Smooth muscle cell (in vitro differentiated cells): ENCODE results near the gene CDT1. TPM values are rescaled to one million over a fixed set of nuclear protein-coding genes. Genes with fewer than 3 reads are reported as not detected.
A peak's percentile ranks its signal among the peaks of the same experiment; 100 is the strongest.

Experiments used
- DNase-seq: peaks from one replicate; lab custom pipeline; 2025; ENCODE audit not compliant: unreplicated experiment; lab: John Stamatoyannopoulos, UW
- H2AFZ ChIP-seq: fragments of 200-600 bp; sonication (generic); 2 replicates; pipeline ENCODE4 v1.6.0; 2016; ENCODE audit warnings: antibody characterized with exemption, low read depth, mild to moderate bottlenecking
- H3F3A ChIP-seq: fragments of 200-600 bp; sonication (generic); 2 replicates; pipeline ENCODE4 v1.6.0; 2017; ENCODE audit warnings: antibody characterized with exemption, low read depth
- H3K27ac ChIP-seq: fragments of 200-600 bp; sonication (generic); 2 replicates; pipeline ENCODE4 v1.5.1; 2016; ENCODE audit warnings: low read depth, mild to moderate bottlenecking
- H3K27me3 ChIP-seq: fragments of 200-600 bp; sonication (generic); 2 replicates; pipeline ENCODE4 v1.6.1; 2016; ENCODE audit warnings: low read depth, mild to moderate bottlenecking
- H3K36me3 ChIP-seq: fragments of 200-600 bp; sonication (generic); 2 replicates; pipeline ENCODE4 v1.5.1; 2016; ENCODE audit warnings: low read depth
- H3K4me1 ChIP-seq: fragments of 200-600 bp; sonication (generic); 2 replicates; pipeline ENCODE4 v1.5.1; 2016; ENCODE audit warnings: low read depth
- H3K4me2 ChIP-seq: fragments of 200-600 bp; sonication (generic); 2 replicates; pipeline ENCODE4 v1.6.0; 2016; ENCODE audit warnings: mild to moderate bottlenecking
- H3K4me3 ChIP-seq: fragments of 200-600 bp; sonication (generic); 2 replicates; pipeline ENCODE4 v1.5.1; 2016; ENCODE audit warnings: mild to moderate bottlenecking
- H3K79me2 ChIP-seq: fragments of 200-600 bp; sonication (generic); 2 replicates; pipeline ENCODE4 v1.6.0; 2016; ENCODE audit warnings: low read depth, mild to moderate bottlenecking
- H3K9ac ChIP-seq: fragments of 200-600 bp; sonication (generic); 2 replicates; pipeline ENCODE4 v1.6.0; 2016; ENCODE audit warnings: low read depth
- H3K9me3 ChIP-seq: fragments of 200-600 bp; sonication (generic); replicated peaks from 2 replicates; pipeline ENCODE4 v1.5.1; 2016; ENCODE audit warnings: low read depth
- H4K20me1 ChIP-seq: fragments of 200-600 bp; sonication (generic); 2 replicates; pipeline ENCODE4 v1.6.0; 2016; ENCODE audit warnings: low read depth
- WGBS: methylation state at CpG from one replicate; pipeline ENCODE4 v1.1.7; 2016; ENCODE audit warnings: low lambda C conversion rate; 5-methylcytosine and 5-hydroxymethylcytosine counted together
- polyA plus RNA-seq: library from polyadenylated mRNA; unstranded; fragments of >200 nt; fragmentation: Nextera tagmentation; extraction: Ambion mirVana; gene quantifications from 2 replicates; pipeline ENCODE4 v1.2.1, GENCODE V29; 2016
- total RNA-seq: library from RNA; depleted of rRNA; stranded (reverse); fragments of >200 nt; gene quantifications from 2 replicates; pipeline ENCODE4 v1.2.3, GENCODE V29; 2014
- TF ChIP-seq, protein P1 (sequence below): fragments of 200-600 bp; sonication (generic); IDR thresholded peaks from 2 replicates; pipeline ENCODE4 v1.5.1; 2017; ENCODE audit warnings: borderline replicate concordance, mild to moderate bottlenecking, antibody characterized with exemption; ENCODE audit not compliant: insufficient read depth, poor library complexity, severe bottlenecking

Gene CDT1
- total and polyA plus RNA-seq, 2 experiments from 2014 or later, result 5.3 to 13.3 TPM

GRCh38 chr16:88761143-88761534 is 42.5 kb upstream of the CDT1 start:
- no peak for DNase-seq
- 98% methylated on average over 10 of the region's 11 CpGs for WGBS

GRCh38 chr16:88761830-88762229 is 41.8 kb upstream of the CDT1 start:
- Histone ChIP-seq H3K79me2 (peaks cover 77% of the 10 kb centered on the region), H3K9ac (no peak overlapping the region), H3K4me3 (no peak overlapping the region), H4K20me1 (peaks cover 98% of the 10 kb centered on the region), H3K27ac (no peak overlapping the region), H3K4me1 (peaks cover 13% of the 10 kb centered on the region), H3K4me2 (no peak overlapping the region), H3K9me3 (no peaks in the 10 kb centered on the region), H3K36me3 (no peaks in the 10 kb centered on the region), H3F3A (no peaks in the 10 kb centered on the region), H2AFZ (no peak overlapping the region), H3K27me3 (no peaks in the 10 kb centered on the region)
- 94% methylated on average over 8 of the region's 10 CpGs for WGBS
- TF ChIP-seq, protein P1, sequence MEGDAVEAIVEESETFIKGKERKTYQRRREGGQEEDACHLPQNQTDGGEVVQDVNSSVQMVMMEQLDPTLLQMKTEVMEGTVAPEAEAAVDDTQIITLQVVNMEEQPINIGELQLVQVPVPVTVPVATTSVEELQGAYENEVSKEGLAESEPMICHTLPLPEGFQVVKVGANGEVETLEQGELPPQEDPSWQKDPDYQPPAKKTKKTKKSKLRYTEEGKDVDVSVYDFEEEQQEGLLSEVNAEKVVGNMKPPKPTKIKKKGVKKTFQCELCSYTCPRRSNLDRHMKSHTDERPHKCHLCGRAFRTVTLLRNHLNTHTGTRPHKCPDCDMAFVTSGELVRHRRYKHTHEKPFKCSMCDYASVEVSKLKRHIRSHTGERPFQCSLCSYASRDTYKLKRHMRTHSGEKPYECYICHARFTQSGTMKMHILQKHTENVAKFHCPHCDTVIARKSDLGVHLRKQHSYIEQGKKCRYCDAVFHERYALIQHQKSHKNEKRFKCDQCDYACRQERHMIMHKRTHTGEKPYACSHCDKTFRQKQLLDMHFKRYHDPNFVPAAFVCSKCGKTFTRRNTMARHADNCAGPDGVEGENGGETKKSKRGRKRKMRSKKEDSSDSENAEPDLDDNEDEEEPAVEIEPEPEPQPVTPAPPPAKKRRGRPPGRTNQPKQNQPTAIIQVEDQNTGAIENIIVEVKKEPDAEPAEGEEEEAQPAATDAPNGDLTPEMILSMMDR, result no peak
- no peak for DNase-seq

More at GRCh38 chr16:88761143-88761534, 42.5 kb upstream of the CDT1 start:
- Histone ChIP-seq H3K9me3 (no peaks in the 10 kb centered on the region), H3K79me2 (peaks cover 77% of the 10 kb centered on the region), H4K20me1 (peaks cover 98% of the 10 kb centered on the region), H3K27ac (no peak overlapping the region), H3K4me3 (no peak overlapping the region), H3K36me3 (no peaks in the 10 kb centered on the region), H3K27me3 (no peaks in the 10 kb centered on the region), H3K4me2 (no peak overlapping the region), H3K9ac (no peak overlapping the region), H2AFZ (no peak overlapping the region), H3K4me1 (peaks cover 13% of the 10 kb centered on the region), H3F3A (no peaks in the 10 kb centered on the region)
- TF ChIP-seq, protein P1, result no peak

DNA sequence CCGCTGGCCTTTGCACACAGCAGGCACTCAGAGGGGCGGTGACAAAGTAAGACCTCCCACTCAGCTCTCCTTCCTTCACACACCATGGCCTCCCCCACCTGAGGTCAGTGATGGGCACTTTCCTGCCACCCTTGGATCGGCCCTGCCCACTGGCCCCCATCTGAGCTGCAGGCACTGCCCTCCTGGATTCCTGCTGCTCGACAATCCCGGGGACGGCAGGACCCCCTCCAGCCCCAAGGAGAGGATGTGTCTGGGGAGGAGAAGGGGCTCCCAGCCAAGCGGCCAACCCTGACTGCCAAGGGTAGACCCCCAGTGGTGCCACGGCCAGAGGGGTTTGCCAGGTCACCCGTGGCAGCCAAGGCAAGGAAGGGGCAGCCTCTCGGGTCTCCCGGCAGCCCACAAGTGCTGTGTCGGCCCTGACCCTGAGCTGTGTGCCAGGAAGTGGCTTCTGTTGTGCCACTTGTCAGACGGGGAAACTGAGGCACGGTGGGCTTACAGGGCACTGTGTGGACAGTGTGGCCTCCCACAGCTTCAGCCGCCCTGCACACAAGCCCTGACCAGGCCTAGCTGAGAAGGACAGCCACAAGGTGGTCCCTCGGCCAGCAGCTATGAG is 41.2 kb upstream of the CDT1 start:
- DNase-seq, result no peak
- peaks cover 98% of the 10 kb centered on the region for H4K20me1 ChIP-seq
- no peaks in the 10 kb centered on the region for H3K36me3 ChIP-seq
- 88% methylated on average over 15 of the region's 16 CpGs for WGBS
- H3F3A ChIP-seq, result no peaks in the 10 kb centered on the region
- H3K79me2 ChIP-seq, result peaks cover 81% of the 10 kb centered on the region
- H2AFZ ChIP-seq, result no peak overlapping the region
- no peak overlapping the region for H3K27ac ChIP-seq
- no peak overlapping the region for H3K9ac ChIP-seq
- H3K27me3 ChIP-seq, result no peaks in the 10 kb centered on the region
- TF ChIP-seq, protein P1, result no peak
- no peaks in the 10 kb centered on the region for H3K9me3 ChIP-seq
- H3K4me1 ChIP-seq, result peaks cover 14% of the 10 kb centered on the region
- no peak overlapping the region for H3K4me3 ChIP-seq
- no peak overlapping the region for H3K4me2 ChIP-seq

- TF ChIP-seq, protein P1, result no peak
- no peak overlapping the region for H3K9ac ChIP-seq
Measured at GRCh38 chr16:88762941-88763340, 40.6 kb upstream of the CDT1 start.

More at GRCh38 chr16:88762941-88763340, 40.6 kb upstream of the CDT1 start:
- no peaks in the 10 kb centered on the region for H3K9me3 ChIP-seq
- H3K36me3 ChIP-seq, result no peaks in the 10 kb centered on the region
- peaks cover 19% of the 10 kb centered on the region for H3K4me1 ChIP-seq
- H3K27ac ChIP-seq, result peak overlapping the region; percentile 70
- WGBS, result 93% methylated on average over 10 of the region's 10 CpGs
- H3F3A ChIP-seq, result no peaks in the 10 kb centered on the region
- H3K79me2 ChIP-seq, result peaks cover 81% of the 10 kb centered on the region
- H3K27me3 ChIP-seq, result no peaks in the 10 kb centered on the region
- H2AFZ ChIP-seq, result no peak overlapping the region
- H3K4me2 ChIP-seq, result no peak overlapping the region
- DNase-seq, result no peak
- H4K20me1 ChIP-seq, result peaks cover 98% of the 10 kb centered on the region
- no peak overlapping the region for H3K4me3 ChIP-seq
